ENCODE data around the gene CNTNAP2.

GRCh38 chr7:147605323-147605722 lies 1488.7 kb downstream of the CNTNAP2 start:
- TF ChIP-seq POLR2A (IDR thresholded peaks at IDR 0.05) (no peak), CTCF (IDR thresholded peaks at IDR 0.05) (no peak)

All from testis (tissue), 2 donors.